ES-I3 (cell line): ENCODE data around the gene CBX7.
A peak's percentile ranks its signal among the peaks of the same experiment; 100 is the strongest.

ENCODE experiments used
- H3K36me3 ChIP-seq: 2 replicates; pipeline ENCODE4 v1.6.1; 2013; ENCODE audit warnings: mild to moderate bottlenecking, low read length, control low read depth, moderate library complexity; ENCODE audit not compliant: insufficient read depth
- H3K4me1 ChIP-seq: 2 replicates; pipeline ENCODE4 v1.6.1; 2013; ENCODE audit warnings: mild to moderate bottlenecking, control low read depth, low read length; ENCODE audit not compliant: insufficient read depth
- H3K9ac ChIP-seq: 2 replicates; pipeline ENCODE4 v1.6.1; 2013; ENCODE audit warnings: low read depth, mild to moderate bottlenecking, low read length, moderate library complexity
- H3K9me3 ChIP-seq: 2 replicates; pipeline ENCODE4 v1.6.1; 2013; ENCODE audit warnings: mild to moderate bottlenecking, low read length, moderate library complexity; ENCODE audit not compliant: control insufficient read depth, insufficient read depth

CBX7 gene

DNA sequence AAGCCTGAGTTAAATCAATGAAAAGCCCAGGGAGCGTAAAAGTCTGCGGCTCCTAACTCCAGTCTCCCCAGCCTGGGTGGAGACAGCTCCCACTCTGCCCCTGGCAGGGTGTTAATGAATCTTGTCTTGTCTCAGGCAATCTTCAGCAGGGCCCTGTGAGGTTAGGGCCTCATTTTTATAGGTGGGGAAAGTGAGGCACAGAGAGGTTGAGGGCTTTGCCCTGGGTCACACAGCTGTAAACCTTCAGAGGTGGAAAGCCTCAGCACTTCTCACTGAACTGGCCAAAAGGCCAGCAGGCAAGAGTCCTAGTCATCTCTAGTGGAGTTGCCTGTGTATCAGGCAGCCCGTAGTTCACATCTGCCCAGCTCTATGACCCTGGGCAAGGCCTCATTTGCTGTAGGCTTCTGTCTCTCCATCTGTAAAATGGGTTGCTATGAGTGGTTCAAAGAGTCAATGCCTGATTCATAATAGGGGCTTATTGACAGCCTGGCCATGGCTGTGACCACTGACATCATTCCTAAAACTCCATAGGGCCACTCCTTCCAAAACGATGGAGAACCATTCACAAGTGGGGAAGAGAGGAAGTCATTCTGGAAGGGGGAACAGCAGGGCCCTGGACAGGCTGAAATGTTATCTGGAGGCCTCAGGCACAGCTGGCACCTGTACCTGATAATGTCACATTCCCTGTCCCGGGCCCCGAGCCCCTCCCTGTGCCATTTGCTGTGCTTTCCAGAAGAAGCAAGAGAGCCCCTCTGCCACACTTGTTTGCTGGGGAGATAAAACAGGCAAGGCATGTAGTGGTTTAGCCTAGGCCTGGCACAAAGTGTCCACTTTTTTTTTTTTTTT lies 6.0 kb downstream of the CBX7 start:
- Histone ChIP-seq H3K36me3 (no peaks in the 10 kb centered on the region), H3K4me1 (peaks cover 34% of the 10 kb centered on the region), H3K9me3 (no peaks in the 10 kb centered on the region), H3K9ac (0 out of 2 replicates have a peak overlapping the region, but pooled peaks have one; percentile 81)

DNA sequence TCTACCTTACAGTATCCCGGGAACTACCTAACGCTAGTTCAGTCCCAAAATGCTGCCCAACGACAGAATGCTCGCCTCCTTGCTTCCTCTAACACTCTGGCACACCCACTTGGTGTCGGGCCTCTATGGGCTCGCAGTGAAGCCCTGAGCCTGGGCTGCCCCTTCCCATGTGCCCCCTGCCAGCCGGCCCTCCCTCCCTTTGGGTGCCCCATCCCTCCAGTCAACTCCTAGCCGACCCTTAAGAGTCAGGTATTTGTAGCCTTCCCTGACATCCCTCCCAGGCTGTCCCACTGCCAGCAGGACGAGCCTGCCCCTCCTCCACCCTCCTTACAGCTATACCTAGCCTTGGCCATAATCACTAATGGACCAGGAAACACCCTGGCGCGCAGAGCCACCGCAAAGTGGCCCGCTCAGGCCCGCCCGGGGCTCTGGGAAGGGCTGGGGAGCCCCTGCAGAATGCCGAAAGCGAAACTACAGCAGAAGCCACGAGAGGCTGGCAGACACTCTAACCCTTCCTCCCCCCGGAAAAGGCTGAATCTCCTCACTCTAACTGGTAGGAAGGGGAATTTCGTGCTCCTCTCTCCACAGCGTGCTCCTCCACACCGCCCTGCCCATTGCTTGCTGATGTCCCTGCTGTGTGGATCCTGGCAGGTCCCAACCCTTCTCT lies 8.2 kb downstream of the CBX7 start:
- H3K36me3 ChIP-seq, result no peaks in the 10 kb centered on the region
- peaks cover 23% of the 10 kb centered on the region for H3K4me1 ChIP-seq
- no peaks in the 10 kb centered on the region for H3K9me3 ChIP-seq
- H3K9ac ChIP-seq, result peak overlapping the region; percentile 81

DNA sequence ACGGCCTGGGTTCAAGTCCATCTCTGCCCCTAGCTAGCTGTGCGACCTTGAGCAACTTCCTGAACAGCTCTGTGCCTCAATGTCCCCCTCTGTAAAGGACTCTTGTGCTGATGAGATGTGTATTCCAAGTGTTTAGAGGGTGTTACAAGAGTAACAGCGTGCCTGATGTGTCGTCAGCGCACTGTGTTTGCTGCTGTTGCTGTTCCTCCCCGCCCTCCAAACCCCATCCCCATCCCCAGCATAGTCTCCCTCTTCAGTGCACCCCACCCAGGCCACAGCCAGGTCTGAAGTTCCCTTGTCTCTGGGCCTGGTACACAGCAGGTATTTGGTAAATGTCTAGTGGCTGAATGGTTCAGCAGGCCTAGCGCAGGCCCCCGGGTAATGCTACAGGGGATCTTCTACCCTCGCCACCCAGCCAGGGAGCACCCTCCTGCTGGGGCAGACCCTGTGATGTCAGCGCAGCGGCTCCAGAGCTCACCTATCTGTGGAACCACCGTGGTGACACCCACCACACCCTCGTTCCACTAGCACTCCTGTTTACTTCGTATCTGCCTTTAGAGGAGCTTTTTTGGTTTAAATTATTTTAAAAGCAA lies 10.3 kb downstream of the CBX7 start:
- Histone ChIP-seq H3K36me3 (no peaks in the 10 kb centered on the region), H3K9ac (no peak overlapping the region), H3K4me1 (peaks cover 9% of the 10 kb centered on the region; the same call in 1 of the 2 replicates), H3K9me3 (no peaks in the 10 kb centered on the region)

DNA sequence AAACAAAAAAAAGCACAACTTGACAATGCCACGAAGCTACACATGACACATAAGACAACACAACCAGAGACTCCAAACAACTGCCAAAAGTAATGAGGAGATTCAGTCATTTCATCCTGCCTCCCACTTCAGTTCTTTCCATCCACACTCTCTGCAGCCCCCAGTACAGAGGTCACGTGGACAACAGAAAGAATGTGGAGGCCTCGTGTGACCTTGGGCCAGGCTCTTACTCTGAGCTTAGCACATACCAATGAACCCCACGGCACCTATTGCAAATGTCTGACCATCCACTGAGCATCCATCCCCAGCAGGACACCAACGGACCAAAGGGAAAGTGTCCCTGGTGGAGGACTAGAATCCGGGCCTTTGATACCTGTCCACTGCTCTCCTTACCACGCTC lies 12.5 kb downstream of the CBX7 start:
- H3K9me3 ChIP-seq, result no peaks in the 10 kb centered on the region
- no peaks in the 10 kb centered on the region for H3K36me3 ChIP-seq
- H3K4me1 ChIP-seq, result peaks cover 9% of the 10 kb centered on the region; the same call in 1 of the 2 replicates
- H3K9ac ChIP-seq, result no peak overlapping the region

DNA sequence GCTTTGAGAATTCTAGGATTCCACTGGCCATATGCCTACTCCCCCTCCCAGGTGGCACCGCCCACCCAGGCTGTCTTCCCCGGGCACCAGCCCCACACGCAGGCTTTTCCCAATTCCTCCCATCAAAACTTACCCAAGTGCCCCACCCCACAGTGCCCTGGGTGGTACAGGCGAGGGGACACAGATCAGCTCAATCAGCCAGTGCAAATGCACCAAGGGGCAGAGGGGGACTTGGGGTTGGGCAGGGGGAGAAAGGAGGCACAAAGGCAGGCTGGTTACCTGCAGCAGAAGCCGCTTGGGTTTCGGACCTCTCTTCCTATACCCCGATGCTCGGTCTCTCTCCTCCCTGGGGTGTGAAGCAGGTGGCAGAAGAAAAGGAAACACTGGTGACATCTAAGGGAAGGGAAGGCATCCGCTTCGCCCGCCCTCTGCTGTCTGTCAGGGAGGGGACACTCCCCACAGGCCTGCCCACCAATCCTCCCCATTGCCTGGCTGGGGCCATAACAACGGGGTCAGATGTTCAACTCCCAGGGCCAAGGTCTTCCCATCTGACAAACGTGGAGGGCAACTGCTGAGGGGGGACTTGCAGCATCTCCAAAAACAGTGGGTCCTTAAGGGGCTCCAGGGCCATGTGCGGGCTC lies 14.0 kb downstream of the CBX7 start:
- H3K4me1 ChIP-seq, result peaks cover under 1% of the 10 kb centered on the region; the same call in 1 of the 2 replicates
- H3K36me3 ChIP-seq, result no peaks in the 10 kb centered on the region
- H3K9me3 ChIP-seq, result no peaks in the 10 kb centered on the region
- H3K9ac ChIP-seq, result no peak overlapping the region

DNA sequence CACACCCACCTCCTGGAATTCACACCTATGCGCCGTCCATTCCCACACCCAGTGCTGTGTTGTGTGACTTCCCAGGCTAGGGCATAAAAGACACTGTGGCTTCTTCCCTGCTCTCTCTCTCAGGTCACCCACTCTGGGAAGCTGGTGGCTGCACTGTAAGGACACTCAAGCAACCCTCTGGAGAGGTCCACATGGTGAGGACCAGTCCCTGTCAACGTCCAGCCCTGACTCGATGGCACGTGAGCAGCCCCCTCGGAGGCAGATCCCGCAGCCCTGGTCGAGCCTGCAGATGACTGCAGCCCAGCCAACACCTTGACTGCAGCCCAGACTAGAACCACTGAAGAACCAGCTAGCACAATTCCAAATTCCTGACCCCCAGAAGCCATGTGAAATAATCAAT lies 16.2 kb downstream of the CBX7 start:
- H3K4me1 ChIP-seq, result peaks cover 4% of the 10 kb centered on the region

DNA sequence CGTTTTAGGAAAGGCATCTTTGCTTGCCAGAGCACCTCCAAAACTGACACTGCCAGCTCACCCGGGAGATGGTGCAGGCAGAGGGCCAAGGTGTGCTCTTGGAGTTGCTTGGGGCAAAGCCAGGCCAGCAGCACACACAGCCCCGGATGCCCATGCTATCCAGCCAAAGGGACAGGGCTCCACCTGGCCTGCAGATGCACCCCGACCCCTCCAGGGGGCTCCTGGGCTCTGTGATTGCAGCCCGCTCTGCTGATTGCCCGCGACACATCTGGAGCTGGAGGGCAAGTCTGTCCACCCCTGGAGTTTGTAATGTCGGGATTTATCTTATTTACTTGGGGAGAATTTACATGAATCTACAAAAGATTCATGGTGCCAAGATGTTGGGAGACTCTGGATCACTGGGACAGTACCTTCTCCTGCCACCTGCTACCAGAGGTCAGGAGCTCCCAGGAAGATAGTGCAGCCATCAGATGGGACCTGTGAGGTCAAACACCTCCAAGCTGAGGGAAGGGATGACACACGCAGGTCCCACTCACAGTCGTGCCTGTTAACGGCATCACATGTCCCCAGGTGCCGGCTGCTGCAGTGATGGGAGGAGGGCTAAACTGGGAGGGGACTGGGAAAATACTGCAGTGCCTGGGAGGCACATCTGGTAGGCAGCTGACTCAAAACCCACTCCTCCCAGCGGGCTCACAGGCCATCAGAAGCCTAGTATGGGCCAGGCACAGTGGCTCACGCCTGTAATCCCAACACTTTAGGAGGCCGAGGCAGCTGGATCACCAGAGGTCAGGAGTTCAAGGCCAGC lies 17.2 kb downstream of the CBX7 start:
- Histone ChIP-seq H3K36me3 (no peaks in the 10 kb centered on the region), H3K4me1 (peaks cover 14% of the 10 kb centered on the region), H3K9ac (no peak overlapping the region), H3K9me3 (no peaks in the 10 kb centered on the region)

More for the DNA sequence above, 16.2 kb downstream of the CBX7 start:
- Histone ChIP-seq H3K36me3 (no peaks in the 10 kb centered on the region), H3K9ac (no peak overlapping the region), H3K9me3 (no peaks in the 10 kb centered on the region)

DNA sequence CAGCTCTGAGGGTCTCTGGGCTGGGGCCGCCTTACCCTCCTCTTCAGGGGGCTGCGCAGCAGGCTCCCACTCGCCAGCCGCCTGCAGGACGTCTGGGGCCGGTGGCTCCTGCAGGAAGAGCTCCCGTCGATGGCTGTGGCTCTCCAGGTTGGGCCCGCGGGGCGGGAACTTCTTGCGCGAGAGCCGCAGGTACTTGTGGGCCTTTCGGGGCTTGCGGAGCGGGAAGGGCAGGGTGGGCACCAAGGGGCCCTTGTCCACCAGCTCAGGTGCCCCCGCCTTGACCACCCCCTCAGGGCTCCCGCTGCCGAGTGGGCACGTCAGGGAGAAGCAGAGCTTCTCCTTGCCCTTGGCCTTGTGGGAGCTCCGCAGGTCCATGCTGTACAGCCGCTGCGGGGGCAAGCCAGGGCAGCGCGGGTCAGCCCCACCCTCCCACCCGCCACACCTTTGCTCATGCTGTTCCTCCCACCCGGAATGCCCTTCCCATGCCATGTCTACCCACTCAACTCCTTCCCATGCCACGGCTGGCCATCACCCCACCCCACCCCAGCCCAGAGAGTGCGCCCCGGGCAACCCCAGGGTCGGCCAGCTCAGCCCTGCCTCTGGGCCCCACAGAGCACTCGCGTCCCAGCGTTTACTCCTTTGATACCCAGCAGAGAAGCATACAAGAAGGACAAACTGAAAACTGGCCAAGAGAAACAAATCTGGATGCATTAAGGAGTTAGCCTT lies 18.0 kb downstream of the CBX7 start:
- no peaks in the 10 kb centered on the region for H3K9me3 ChIP-seq
- H3K9ac ChIP-seq, result no peak overlapping the region
- H3K36me3 ChIP-seq, result no peaks in the 10 kb centered on the region
- H3K4me1 ChIP-seq, result peaks cover 20% of the 10 kb centered on the region

DNA sequence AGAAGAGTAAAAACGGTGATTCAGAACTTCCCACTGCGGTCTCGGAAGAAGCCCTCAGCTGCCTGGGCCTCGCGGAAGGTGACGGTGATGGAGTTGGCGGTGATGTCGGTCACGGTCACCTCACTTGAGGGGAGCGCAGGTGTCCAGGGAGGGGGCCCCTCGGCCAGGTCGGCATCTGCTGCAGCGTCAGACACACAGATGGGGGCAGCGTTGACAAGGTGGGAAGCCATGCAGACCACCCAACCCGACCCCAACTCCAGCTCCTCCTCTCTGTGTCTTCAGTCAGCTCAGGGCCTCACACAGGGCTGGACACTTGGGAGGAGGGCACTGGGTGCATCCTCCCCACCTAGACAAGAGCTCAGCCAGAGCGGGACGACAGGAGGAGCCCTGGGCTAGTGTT lies 18.6 kb downstream of the CBX7 start:
- H3K9ac ChIP-seq, result no peak overlapping the region
- H3K36me3 ChIP-seq, result no peaks in the 10 kb centered on the region
- H3K9me3 ChIP-seq, result no peaks in the 10 kb centered on the region
- peaks cover 20% of the 10 kb centered on the region for H3K4me1 ChIP-seq

DNA sequence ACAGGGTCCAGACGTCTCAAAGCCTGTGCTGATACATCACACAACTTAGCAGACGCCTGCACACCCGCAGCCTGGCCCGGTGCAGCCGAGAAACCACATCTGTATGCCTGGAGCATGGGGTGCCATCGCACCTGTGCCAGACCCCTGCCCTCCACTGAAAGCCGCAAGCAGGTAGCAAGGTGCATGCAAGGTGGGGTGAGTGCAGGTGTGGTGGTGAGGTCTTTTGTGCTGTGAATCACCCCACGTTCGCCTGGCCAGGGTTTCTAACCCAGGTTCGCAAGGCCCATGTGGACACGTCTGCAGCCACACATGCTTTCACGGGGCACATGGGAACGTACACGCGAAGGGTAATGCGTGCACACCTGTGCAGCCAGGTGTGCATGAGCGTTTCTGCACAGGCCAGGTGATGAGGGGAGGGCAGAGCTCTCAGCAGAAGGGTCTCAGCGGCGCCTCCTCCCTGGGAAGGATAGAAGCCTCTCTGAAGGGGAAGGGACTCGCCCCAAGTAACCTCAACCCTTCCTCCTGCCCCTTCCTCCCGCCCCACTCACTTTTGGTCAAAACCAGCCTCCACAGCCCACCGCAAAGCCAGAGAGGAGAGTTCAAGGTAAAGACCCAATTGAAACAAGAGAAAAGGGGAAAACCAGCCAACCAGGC lies 19.5 kb downstream of the CBX7 start:
- Histone ChIP-seq H3K9me3 (0 out of 2 replicates have a peak, but pooled peaks cover 2% of the 10 kb centered on the region), H3K36me3 (no peaks in the 10 kb centered on the region), H3K9ac (no peak overlapping the region), H3K4me1 (peaks cover 20% of the 10 kb centered on the region)

DNA sequence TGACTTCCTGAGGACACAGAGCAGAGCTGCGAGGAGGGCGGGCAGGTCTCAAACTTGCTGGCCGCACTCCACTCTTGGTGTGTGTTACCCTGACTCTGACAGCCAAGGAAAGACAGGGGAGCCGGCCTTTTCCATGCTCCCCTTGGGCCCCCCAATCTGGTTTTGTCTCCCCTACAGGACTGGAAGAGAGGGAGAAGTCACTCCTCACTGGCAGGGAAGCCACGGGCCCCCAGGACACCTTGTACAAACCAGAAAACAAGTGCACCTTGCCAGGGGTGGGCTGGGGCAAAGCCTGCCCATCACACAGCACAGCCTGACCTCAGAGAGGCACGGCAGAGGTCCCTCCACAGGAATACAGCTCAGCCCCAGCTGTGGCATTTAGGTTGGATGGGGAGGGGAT lies 20.2 kb downstream of the CBX7 start:
- H3K36me3 ChIP-seq, result no peaks in the 10 kb centered on the region
- H3K9me3 ChIP-seq, result 0 out of 2 replicates have a peak, but pooled peaks cover 2% of the 10 kb centered on the region
- H3K9ac ChIP-seq, result no peak overlapping the region
- H3K4me1 ChIP-seq, result peaks cover 20% of the 10 kb centered on the region

DNA sequence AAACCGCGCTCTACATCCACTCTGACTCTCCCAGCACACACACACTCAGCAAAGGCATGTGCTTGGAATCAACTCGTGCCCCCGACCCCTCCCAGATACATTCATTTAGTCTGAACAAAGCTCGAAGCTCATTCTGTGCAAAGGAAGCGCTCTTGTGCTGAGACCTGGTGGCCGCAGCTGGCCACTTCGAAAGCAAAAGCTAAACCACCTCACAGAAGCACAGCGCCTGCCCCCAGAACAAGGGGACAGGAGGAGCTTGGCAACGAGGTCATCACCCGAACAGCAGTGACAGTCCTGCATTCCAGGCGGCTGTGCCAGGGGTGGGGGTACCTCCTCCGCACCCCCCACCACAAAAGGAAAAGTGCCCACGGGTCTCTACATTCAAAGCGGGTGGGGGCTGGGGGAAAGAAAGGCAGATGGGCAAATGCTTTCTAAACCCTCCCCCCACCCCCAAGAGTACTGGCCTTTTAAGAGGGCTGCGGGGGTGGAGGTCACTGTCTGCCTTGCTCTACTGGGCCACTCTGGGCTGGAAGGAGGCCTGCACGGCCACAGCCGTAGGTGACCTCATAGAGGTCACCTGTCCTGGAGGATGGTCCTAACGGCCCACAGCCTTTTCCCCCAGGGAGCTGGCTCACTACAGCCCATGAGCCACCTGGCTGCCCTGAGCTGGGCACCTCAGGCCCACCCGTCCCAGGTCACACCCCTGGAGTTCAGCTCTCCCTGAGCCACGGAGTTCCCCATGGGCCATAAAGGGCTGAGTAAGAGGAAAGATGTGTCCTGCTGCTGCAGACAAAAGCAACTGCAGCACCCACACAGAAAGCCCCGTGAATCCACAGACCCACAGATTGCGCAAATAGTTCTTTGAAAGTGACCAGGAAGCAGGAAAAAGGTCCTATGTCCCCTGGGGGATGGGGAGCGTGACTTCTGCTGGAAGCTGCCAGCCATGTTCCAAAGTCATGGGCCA lies 21.3 kb downstream of the CBX7 start:
- Histone ChIP-seq H3K9ac (no peak overlapping the region), H3K36me3 (no peaks in the 10 kb centered on the region), H3K9me3 (0 out of 2 replicates have a peak, but pooled peaks cover 2% of the 10 kb centered on the region), H3K4me1 (peaks cover 20% of the 10 kb centered on the region)
